ENCODE data around the gene PLTP.

The PLTP gene

GRCh38 chr20:45872626-45873025 is 39.3 kb downstream of the PLTP start:
- DNase-seq: no peak

GRCh38 chr20:45867819-45868176 is 44.2 kb downstream of the PLTP start:
- DNase-seq: peak; percentile 67

- DNase-seq: no peak
Measured at GRCh38 chr20:45867136-45867818, 44.7 kb downstream of the PLTP start.

GRCh38 chr20:45866454-45866853 is 45.5 kb downstream of the PLTP start:
- DNase-seq: no peak

GRCh38 chr20:45863543-45864470 is 48.1 kb downstream of the PLTP start:
- no peak for DNase-seq

GRCh38 chr20:45861221-45862075 is 50.5 kb downstream of the PLTP start:
- DNase-seq: no peak

GRCh38 chr20:45860560-45861220 is 51.3 kb downstream of the PLTP start:
- DNase-seq: no peak

- no peak for DNase-seq
Measured at GRCh38 chr20:45859916-45860315, 52.0 kb downstream of the PLTP start.

- DNase-seq: no peak
Measured at GRCh38 chr20:45857882-45858216, 54.1 kb downstream of the PLTP start.

- DNase-seq: peak; percentile 100
Measured at GRCh38 chr20:45857114-45857881, 54.7 kb downstream of the PLTP start, which contains the start of the genes ACOT8 and ZSWIM3. Gene ACOT8, minus strand, starts transcription at chr20:45857392. Its CDS starts 77 bp downstream, at chr20:45857315. Gene ZSWIM3, plus strand, starts transcription at chr20:45857614. Its CDS starts 212 bp downstream, at chr20:45857826.

- no peak for DNase-seq
Measured at GRCh38 chr20:45853484-45853883, 58.5 kb downstream of the PLTP start.

- no peak for DNase-seq
Measured at GRCh38 chr20:45852326-45852725, 59.6 kb downstream of the PLTP start.

- no peak for DNase-seq
Measured at GRCh38 chr20:45851501-45851900, 60.5 kb downstream of the PLTP start.

- no peak for DNase-seq
Measured at GRCh38 chr20:45850926-45851325, 61.0 kb downstream of the PLTP start.

GRCh38 chr20:45850238-45850637 is 61.7 kb downstream of the PLTP start:
- no peak for DNase-seq

- no peak for DNase-seq
Measured at GRCh38 chr20:45848969-45849582, 62.9 kb downstream of the PLTP start.
